Measurements from ENCODE around the gene MAP7. TPM values are rescaled to one million over a fixed set of nuclear protein-coding genes. Genes with fewer than 3 reads are reported as not detected.
"Not testable (repeated sequence)": the region's sequence is repeated elsewhere in the genome, so short reads cannot be mapped to it uniquely, and the experiment has no call there.

The MAP7 gene
- total RNA-seq, 1 experiment from 2014 or later = 60.7 TPM

- DNase-seq (ENCODE audit: extremely low read depth, low read depth) = peak; percentile 97
Observed at GRCh38 chr6:136403110-136403980, 146.9 kb downstream of the MAP7 start.

- no peak for DNase-seq (ENCODE audit: extremely low read depth, low read depth)
Observed at GRCh38 chr6:136401749-136402148, 148.5 kb downstream of the MAP7 start.

GRCh38 chr6:136401236-136401635 is 149.0 kb downstream of the MAP7 start:
- DNase-seq (ENCODE audit: extremely low read depth, low read depth) = not testable (repeated sequence)

- DNase-seq (ENCODE audit: extremely low read depth, low read depth) = no peak
Observed at GRCh38 chr6:136398453-136398852, 151.8 kb downstream of the MAP7 start.

- DNase-seq (ENCODE audit: extremely low read depth, low read depth) = no peak
Observed at GRCh38 chr6:136396908-136397307, 153.3 kb downstream of the MAP7 start.

GRCh38 chr6:136390959-136391358 is 159.3 kb downstream of the MAP7 start:
- not testable (repeated sequence) for DNase-seq (ENCODE audit: extremely low read depth, low read depth)

- no peak for DNase-seq (ENCODE audit: extremely low read depth, low read depth)
Observed at GRCh38 chr6:136387316-136387715, 162.9 kb downstream of the MAP7 start.

GRCh38 chr6:136383268-136383937 is 166.8 kb downstream of the MAP7 start:
- DNase-seq (ENCODE audit: extremely low read depth, low read depth) = no peak

- DNase-seq (ENCODE audit: extremely low read depth, low read depth) = no peak
Observed at GRCh38 chr6:136382676-136383252, 167.5 kb downstream of the MAP7 start.

GRCh38 chr6:136378888-136379287 is 171.3 kb downstream of the MAP7 start:
- no peak for DNase-seq (ENCODE audit: extremely low read depth, low read depth)

GRCh38 chr6:136375836-136376235 is 174.4 kb downstream of the MAP7 start:
- not testable (repeated sequence) for DNase-seq (ENCODE audit: extremely low read depth, low read depth)

- no peak for DNase-seq (ENCODE audit: extremely low read depth, low read depth)
Observed at GRCh38 chr6:136371959-136372358, 178.3 kb downstream of the MAP7 start.

GRCh38 chr6:136370988-136371728 is 179.1 kb downstream of the MAP7 start:
- DNase-seq (ENCODE audit: extremely low read depth, low read depth) = no peak

- no peak for DNase-seq (ENCODE audit: extremely low read depth, low read depth)
Observed at GRCh38 chr6:136365776-136366354, 184.4 kb downstream of the MAP7 start.

GRCh38 chr6:136362421-136363356 is 187.5 kb downstream of the MAP7 start:
- DNase-seq (ENCODE audit: extremely low read depth, low read depth) = no peak

- no peak for DNase-seq (ENCODE audit: extremely low read depth, low read depth)
Observed at GRCh38 chr6:136361787-136362186, 188.4 kb downstream of the MAP7 start.

GRCh38 chr6:136360783-136361182 is 189.4 kb downstream of the MAP7 start:
- no peak for DNase-seq (ENCODE audit: extremely low read depth, low read depth)

GRCh38 chr6:136359851-136360250 is 190.4 kb downstream of the MAP7 start:
- DNase-seq (ENCODE audit: extremely low read depth, low read depth) = no peak

- no peak for DNase-seq (ENCODE audit: extremely low read depth, low read depth)
Observed at GRCh38 chr6:136351518-136352110, 198.6 kb downstream of the MAP7 start.
